ENCODE results near the gene CNGA2.

The CNGA2 gene

DNA sequence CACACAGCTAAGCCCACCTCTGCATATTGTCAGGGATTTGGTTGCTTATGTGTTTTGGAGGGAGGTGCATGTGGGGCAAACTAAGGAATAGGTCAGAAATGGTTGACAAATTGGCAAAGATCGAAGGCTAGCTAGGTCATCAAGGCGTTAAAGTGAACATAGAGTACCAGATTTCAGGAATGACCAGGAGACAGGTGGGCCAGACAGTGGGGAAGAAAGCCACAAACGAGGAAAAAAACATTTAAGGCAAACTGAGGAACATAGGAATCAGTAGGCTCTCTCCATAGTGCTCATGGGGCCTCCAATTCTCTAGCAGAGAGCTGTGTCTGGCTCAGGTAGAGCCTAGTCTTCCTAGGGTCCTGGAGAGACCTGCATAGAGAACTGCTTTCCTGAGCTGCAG lies 57.4 kb downstream of the CNGA2 start:
- Histone ChIP-seq H3K27ac (ENCODE audit: low read depth in 2 of 2, low read length in 2 of 2) (no peak overlapping the region), H3K27me3 (ENCODE audit: control insufficient read depth in 2 of 2, insufficient read depth in 2 of 2, low read length in 2 of 2) (peaks cover 0 to 3% of the 10 kb centered on the region in 2 donors), H3K9me3 (ENCODE audit: control insufficient read depth in 2 of 2, low read length in 2 of 2) (no peaks in the 10 kb centered on the region), H3K9ac (ENCODE audit: low read depth in 1 of 2, low read length in 2 of 2) (no peak overlapping the region), H3K4me3 (ENCODE audit: low read length in 2 of 2) (no peak overlapping the region), H3K36me3 (ENCODE audit: control insufficient read depth in 2 of 2, insufficient read depth in 2 of 2, low read length in 2 of 2) (no peaks in the 10 kb centered on the region), H3K4me1 (ENCODE audit: control insufficient read depth in 2 of 2, insufficient read depth in 2 of 2, low read length in 2 of 2) (no peaks in the 10 kb centered on the region)

DNA sequence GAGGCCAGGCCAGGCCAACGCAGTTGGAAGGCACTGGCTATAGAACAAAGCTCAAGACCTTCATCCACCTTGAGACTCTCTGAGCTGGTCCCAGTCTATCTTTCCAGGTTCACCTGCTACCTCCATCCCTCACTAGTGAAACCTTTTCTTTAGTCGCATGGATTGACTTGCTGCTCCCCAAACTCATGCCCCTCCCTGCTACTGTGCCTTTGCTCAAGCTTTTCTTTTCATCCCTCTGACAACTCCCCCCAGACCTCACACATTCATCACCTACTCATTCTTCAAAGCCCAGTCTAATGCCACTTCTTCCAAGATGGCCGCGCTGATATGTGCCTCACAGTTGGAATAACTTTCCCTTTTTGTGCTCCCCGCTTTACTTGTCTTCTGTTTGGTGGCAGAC lies 58.0 kb downstream of the CNGA2 start:
- no peaks in the 10 kb centered on the region for H3K4me1 ChIP-seq (ENCODE audit: control insufficient read depth in 2 of 2, insufficient read depth in 2 of 2, low read length in 2 of 2)
- no peaks in the 10 kb centered on the region for H3K9me3 ChIP-seq (ENCODE audit: control insufficient read depth in 2 of 2, low read length in 2 of 2)
- H3K9ac ChIP-seq (ENCODE audit: low read depth in 1 of 2, low read length in 2 of 2) = no peak overlapping the region
- H3K27me3 ChIP-seq (ENCODE audit: control insufficient read depth in 2 of 2, insufficient read depth in 2 of 2, low read length in 2 of 2) = peaks cover 0 to 4% of the 10 kb centered on the region in 2 donors
- no peak overlapping the region for H3K27ac ChIP-seq (ENCODE audit: low read depth in 2 of 2, low read length in 2 of 2)
- H3K36me3 ChIP-seq (ENCODE audit: control insufficient read depth in 2 of 2, insufficient read depth in 2 of 2, low read length in 2 of 2) = no peaks in the 10 kb centered on the region
- H3K4me3 ChIP-seq (ENCODE audit: low read length in 2 of 2) = no peak overlapping the region

DNA sequence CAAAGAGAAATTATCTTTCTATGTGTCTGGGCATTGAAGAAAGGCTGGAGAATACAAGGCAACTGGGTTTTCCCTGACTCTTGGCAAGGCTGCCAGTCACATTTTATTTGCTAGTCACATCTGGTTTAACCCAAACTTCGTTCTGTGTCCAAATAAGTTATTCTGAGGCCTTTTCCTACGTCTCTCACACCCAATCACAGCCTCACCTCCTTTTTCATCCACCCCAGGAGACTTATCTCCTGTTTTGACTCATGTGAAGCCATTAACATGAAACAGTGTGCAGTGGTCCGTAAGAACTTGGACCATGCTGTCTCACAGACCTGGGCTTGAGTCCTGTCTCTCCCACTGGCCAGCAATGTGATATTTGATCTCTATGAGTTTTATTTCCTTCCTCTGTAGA lies 59.3 kb downstream of the CNGA2 start:
- no peak overlapping the region for H3K27ac ChIP-seq (ENCODE audit: low read depth in 2 of 2, low read length in 2 of 2)
- peaks cover 0 to 4% of the 10 kb centered on the region in 2 donors for H3K27me3 ChIP-seq (ENCODE audit: control insufficient read depth in 2 of 2, insufficient read depth in 2 of 2, low read length in 2 of 2)
- no peaks in the 10 kb centered on the region for H3K4me1 ChIP-seq (ENCODE audit: control insufficient read depth in 2 of 2, insufficient read depth in 2 of 2, low read length in 2 of 2)
- H3K9ac ChIP-seq (ENCODE audit: low read depth in 1 of 2, low read length in 2 of 2) = no peak overlapping the region
- H3K4me3 ChIP-seq (ENCODE audit: low read length in 2 of 2) = no peak overlapping the region
- no peaks in the 10 kb centered on the region for H3K9me3 ChIP-seq (ENCODE audit: control insufficient read depth in 2 of 2, low read length in 2 of 2)
- no peaks in the 10 kb centered on the region for H3K36me3 ChIP-seq (ENCODE audit: control insufficient read depth in 2 of 2, insufficient read depth in 2 of 2, low read length in 2 of 2)

All from mucosa of rectum (tissue), 2 donors.